Heart left ventricle (tissue), 16 donors: ENCODE data around the gene OR9A4. TPM values are rescaled to one million over a fixed set of nuclear protein-coding genes. Genes with fewer than 3 reads are reported as not detected.

ENCODE experiments used
- ATAC-seq, 4 donors: fragments of 200-7000 bp; cut with Tn5 transposase; one replicate each; pipeline ENCODE4 v1.9.1; 2020 to 2022; ENCODE audit warnings: moderate library complexity in 4 of 4, mild to moderate bottlenecking in 3 of 4, moderate number of reproducible peaks in 1 of 4
- DNase-seq, 5 donors: peaks; one replicate each; pipeline ENCODE4 v3.0.0-alpha.2; 2020
- H3K27ac ChIP-seq, 12 donors: fragments of 200-600 bp; sonication (generic) in 4 of 12; one replicate each; pipeline versions ENCODE4 v1.5.0 to v1.8.0; 2016 to 2022; ENCODE audit warnings: mild to moderate bottlenecking in 2 of 12
- H3K27me3 ChIP-seq, 9 donors: fragments of 200-600 bp; sonication (generic) in 2 of 9; one replicate each; pipeline versions ENCODE4 v1.5.1 to v1.8.0; 2016 to 2022; ENCODE audit warnings: mild to moderate bottlenecking in 3 of 9
- H3K36me3 ChIP-seq, 9 donors: fragments of 200-600 bp; sonication (generic) in 2 of 9; one replicate each; pipeline versions ENCODE4 v1.5.0 to v1.8.0; 2018 to 2022; ENCODE audit warnings: mild to moderate bottlenecking in 2 of 9
- H3K4me1 ChIP-seq, 12 donors: fragments of 200-600 bp; sonication (generic) in 4 of 12; one replicate each; pipeline versions ENCODE4 v1.5.0 to v1.8.0; 2016 to 2022; ENCODE audit warnings: mild to moderate bottlenecking in 3 of 12
- H3K4me3 ChIP-seq, 12 donors: fragments of 200-600 bp; sonication (generic) in 4 of 12; one replicate each; pipeline versions ENCODE4 v1.5.0 to v1.8.0; 2017 to 2022; ENCODE audit warnings: mild to moderate bottlenecking in 9 of 12, moderate library complexity in 4 of 12
- H3K9me3 ChIP-seq, 12 donors: fragments of 200-600 bp; sonication (generic) in 4 of 12; one replicate each; pipeline versions ENCODE4 v1.5.0 to v1.8.0; 2016 to 2022; ENCODE audit warnings: mild to moderate bottlenecking in 1 of 12
- CTCF ChIP-seq, 12 donors: fragments of 200-600 bp; sonication (generic) in 4 of 12; IDR thresholded peaks; one replicate each; pipeline versions ENCODE4 v1.5.0 to v1.8.0; 2018 to 2022; ENCODE audit warnings: antibody characterized with exemption in 12 of 12, mild to moderate bottlenecking in 5 of 12
- POLR2A ChIP-seq, 2 donors: fragments of 450-650 bp; IDR thresholded peaks; one replicate each; pipeline ENCODE4 v1.6.1; 2017; ENCODE audit warnings: antibody characterized with exemption in 2 of 2, mild to moderate bottlenecking in 2 of 2, moderate library complexity in 2 of 2
- WGBS, 4 donors: extraction: QIAGEN DNeasy Blood & Tissue Kit in 2 of 4; methylation state at CpG; one replicate each; pipeline versions ENCODE4 v1.1.5 to v1.1.7; 2013 to 2018; 5-methylcytosine and 5-hydroxymethylcytosine counted together
- intact Hi-C, 10 donors: fragments of 100-400 bp; cut with DNase I; formaldehyde crosslinking; loops; one replicate each; pipeline versions ENCODE4 v1.11.1 to v1.14.2; 2022
- polyA plus RNA-seq, 2 donors: library from polyadenylated mRNA; stranded (reverse); fragments of 200-250 nt; gene quantifications; one replicate each; pipeline ENCODE4 v1.2.3, GENCODE V29; 2013
- total RNA-seq, 9 donors: library from RNA; depleted of rRNA in 2 of 9; stranded (reverse); fragments of >200 nt in 2 of 9; fragmentation: NEBNext Ultra II Directional in 3 of 9; extraction: Animal tissue kit (Norgen Biotek cat#: 25700) in 3 of 9; gene quantifications; one replicate each; pipeline versions ENCODE4 v1.1.0 to v1.2.4, GENCODE V29; 2016 to 2023
- donor health status: ischemic (EF 13 %, LVEDD 7.1; RV severe dilation, severe dysfunction).
- donor health status: healthy with polysubstance abuse.
- donor health status: DM: no; HTN: yes; CAD: no.
- donor health status: DM: no; HTN: no; CAD: no.
- donor health status: ischemic (EF 25% LVEDD 6.9; RV normal size, moderate dysfunction).
- donor health status: ischemic (EF 25% LVEDD 5.7; RV mildly dilated, moderate dysfunction).
- donor health status: healthy.
- donor health status: DM: yes; HTN: yes; CAD: no.
- donor health status: ischemic (EF 35%, LVEDD 5.7; RV mildly dilated, moderate dysfunction).
- donor health status: nonischemic (EF 11% LVEDD 7.7; RV severe dilation, severe dysfunction).
- donor health status: DM: yes; HTN: yes; CAD: no.
- donor health status: PGD.
- donor health status: ischemic (EF 29% LVEDD 5.4; RV normal size, mild dysfunction).
- donor health status: nonischemic (EF 23%, LVEDD 6.1; RV moderate dilation, normal function).

The OR9A4 gene
- total and polyA plus RNA-seq, 11 donors: not detected

- no peak overlapping the region for H3K4me3 ChIP-seq
- ATAC-seq: no peak
- DNase-seq: no peak
- intact Hi-C loops: no loop called here
- no peaks in the 10 kb centered on the region for H3K36me3 ChIP-seq
- 45 to 65% (median 58%) methylated on average over 2 of the region's 2 CpGs for WGBS, 4 donors
- no peak overlapping the region for H3K27ac ChIP-seq
- no peaks in the 10 kb centered on the region for H3K9me3 ChIP-seq
- H3K27me3 ChIP-seq: no peaks in the 10 kb centered on the region
- H3K4me1 ChIP-seq: peaks cover 0 to 7% (median 0%) of the 10 kb centered on the region in 12 donors
- no peak for TF ChIP-seq CTCF (IDR thresholded peaks at IDR 0.05)
- no peak for TF ChIP-seq POLR2A (IDR thresholded peaks at IDR 0.05)
Observed at GRCh38 chr7:141949451-141949850, 33.3 kb downstream of the OR9A4 start.

- H3K4me1 ChIP-seq: peaks cover 0 to 7% (median 0%) of the 10 kb centered on the region in 12 donors
- no peak overlapping the region for H3K27ac ChIP-seq
- TF ChIP-seq POLR2A (IDR thresholded peaks at IDR 0.05) (no peak), CTCF (IDR thresholded peaks at IDR 0.05) (no peak)
- no peak overlapping the region for H3K4me3 ChIP-seq
- H3K9me3 ChIP-seq: no peaks in the 10 kb centered on the region
- WGBS, 4 donors: 69 to 78% (median 71%) methylated on average over 3 of the region's 3 CpGs
- H3K36me3 ChIP-seq: no peaks in the 10 kb centered on the region
- DNase-seq (no peak), ATAC-seq (no peak)
- intact Hi-C loops: no loop called here
- no peaks in the 10 kb centered on the region for H3K27me3 ChIP-seq
Observed at GRCh38 chr7:141949911-141950310, 33.7 kb downstream of the OR9A4 start.

- DNase-seq (no peak), ATAC-seq (no peak)
- H3K27me3 ChIP-seq: no peaks in the 10 kb centered on the region
- no peak overlapping the region for H3K27ac ChIP-seq
- TF ChIP-seq CTCF (IDR thresholded peaks at IDR 0.05) (no peak), POLR2A (IDR thresholded peaks at IDR 0.05) (no peak)
- peaks cover 0 to 5% (median 0%) of the 10 kb centered on the region in 12 donors for H3K4me1 ChIP-seq
- 79 to 92% (median 81%) methylated on average over 1 of the region's 1 CpG for WGBS, 4 donors
- no peaks in the 10 kb centered on the region for H3K9me3 ChIP-seq
- no peak overlapping the region for H3K4me3 ChIP-seq
- H3K36me3 ChIP-seq: no peaks in the 10 kb centered on the region
- intact Hi-C loops: no loop called here
Observed at GRCh38 chr7:141950806-141951205, 34.6 kb downstream of the OR9A4 start.

GRCh38 chr7:141952461-141952860 lies 36.3 kb downstream of the OR9A4 start:
- Histone ChIP-seq H3K27ac (no peak overlapping the region), H3K9me3 (no peaks in the 10 kb centered on the region), H3K4me3 (no peak overlapping the region), H3K36me3 (no peaks in the 10 kb centered on the region), H3K4me1 (peaks cover 0 to 3% (median 0%) of the 10 kb centered on the region in 12 donors), H3K27me3 (no peaks in the 10 kb centered on the region)
- no peak for TF ChIP-seq POLR2A (IDR thresholded peaks at IDR 0.05)
- DNase-seq: no peak
- no peak for ATAC-seq
- WGBS, 4 donors: 74 to 89% (median 87%) methylated on average over 1 of the region's 1 CpG
- intact Hi-C loops: no loop called here

- no peak for ATAC-seq
- intact Hi-C loops: no loop called here
- no peaks in the 10 kb centered on the region for H3K27me3 ChIP-seq
- peaks cover 0 to 3% (median 0%) of the 10 kb centered on the region in 12 donors for H3K4me1 ChIP-seq
- WGBS, 4 donors: 53 to 81% (median 67%) methylated on average over 1 of the region's 1 CpG
- TF ChIP-seq POLR2A (IDR thresholded peaks at IDR 0.05) (no peak), CTCF (IDR thresholded peaks at IDR 0.05) (no peak)
- H3K9me3 ChIP-seq: no peaks in the 10 kb centered on the region
- DNase-seq: no peak
- no peaks in the 10 kb centered on the region for H3K36me3 ChIP-seq
- H3K4me3 ChIP-seq: no peak overlapping the region
- no peak overlapping the region for H3K27ac ChIP-seq
Observed at GRCh38 chr7:141954334-141954733, 38.1 kb downstream of the OR9A4 start.
